Measurements from ENCODE around the gene CCDC85B.

- no peak for TF ChIP-seq EP300 (IDR thresholded peaks at IDR 0.05)
- no peak for TF ChIP-seq CTCF (IDR thresholded peaks at IDR 0.05)
- TF ChIP-seq POLR2AphosphoS5 (IDR thresholded peaks at IDR 0.05): no peak
- no peak for TF ChIP-seq POLR2A (IDR thresholded peaks at IDR 0.05)
These were observed 28.2 kb upstream of the CCDC85B start for GRCh38 chr11:65862191-65862735.
